HepG2 (cell line): Measurements from ENCODE around the gene UBE3B. TPM values are rescaled to one million over a fixed set of nuclear protein-coding genes. Genes with fewer than 3 reads are reported as not detected.

ENCODE experiments used
- FOXJ3 ChIP-seq: sonication (generic); formaldehyde crosslinking; IDR thresholded peaks from 2 replicates; pipeline ENCODE4 v1.4.0; 2020; ENCODE audit warnings: missing genetic modification reagents, mild to moderate bottlenecking, borderline replicate concordance
- HMG20A ChIP-seq: IDR thresholded peaks from 2 replicates; pipeline ENCODE4 v1.6.1; 2016; ENCODE audit warnings: borderline replicate concordance
- HNF4A ChIP-seq: sonication (generic); formaldehyde crosslinking; IDR thresholded peaks from 2 replicates; pipeline ENCODE4 v1.4.0; 2020; ENCODE audit warnings: missing genetic modification reagents
- ISX ChIP-seq: sonication (generic); formaldehyde crosslinking; conservative IDR thresholded peaks from 2 replicates; pipeline ENCODE4 v1.5.0; 2020; ENCODE audit warnings: missing genetic modification reagents
- JDP2 ChIP-seq: sonication (generic); formaldehyde crosslinking; IDR thresholded peaks from 2 replicates; pipeline ENCODE4 v1.8.1; 2022; ENCODE audit warnings: missing genetic modification reagents, borderline replicate concordance
- MEIS2 ChIP-seq: sonication (generic); formaldehyde crosslinking; IDR thresholded peaks from 2 replicates; pipeline ENCODE4 v1.9.0; 2021; ENCODE audit warnings: mild to moderate bottlenecking, missing genetic modification reagents
- NFE2L1 ChIP-seq: sonication (generic); formaldehyde crosslinking; IDR thresholded peaks from 2 replicates; pipeline ENCODE4 v1.4.0; 2020; ENCODE audit warnings: missing genetic modification reagents, mild to moderate bottlenecking, borderline replicate concordance
- RBM22 ChIP-seq: fragments of 200-400 bp; formaldehyde crosslinking; optimal IDR thresholded peaks from 2 replicates; pipeline ENCODE3; 2017; ENCODE audit warnings: mild to moderate bottlenecking, low read length, moderate library complexity
- RELA ChIP-seq: sonication (generic); formaldehyde crosslinking; IDR thresholded peaks from 2 replicates; pipeline ENCODE4 v1.4.0; 2020; ENCODE audit warnings: missing genetic modification reagents
- SMC3 ChIP-seq: IDR thresholded peaks from 2 replicates; pipeline ENCODE4 v1.6.1; 2011; ENCODE audit warnings: low read length, improper control_type of control experiment
- TBX2 ChIP-seq: sonication (generic); formaldehyde crosslinking; IDR thresholded peaks from 2 replicates; pipeline ENCODE4 v1.5.0; 2020; ENCODE audit warnings: missing genetic modification reagents, mild to moderate bottlenecking, borderline replicate concordance
- ZBTB3 ChIP-seq: sonication (generic); formaldehyde crosslinking; IDR thresholded peaks from 2 replicates; pipeline ENCODE4 v1.4.0; 2020; ENCODE audit warnings: low read depth, mild to moderate bottlenecking, moderate library complexity, missing genetic modification reagents, borderline replicate concordance
- ZEB1 ChIP-seq: IDR thresholded peaks from 2 replicates; pipeline ENCODE4 v1.6.1; 2012; ENCODE audit warnings: mild to moderate bottlenecking, low read depth, inconsistent platforms; ENCODE audit not compliant: insufficient replicate concordance
- ZNF121 ChIP-seq: sonication (generic); formaldehyde crosslinking; IDR thresholded peaks from 2 replicates; pipeline ENCODE4 v1.5.0; 2020; ENCODE audit warnings: mild to moderate bottlenecking, missing genetic modification reagents
- ZNF225 ChIP-seq: sonication (generic); formaldehyde crosslinking; IDR thresholded peaks from 2 replicates; pipeline ENCODE4 v1.4.0; 2020; ENCODE audit warnings: mild to moderate bottlenecking, missing genetic modification reagents
- ZNF234 ChIP-seq: sonication (generic); formaldehyde crosslinking; conservative IDR thresholded peaks from 2 replicates; pipeline ENCODE4 v1.5.1; 2020; ENCODE audit warnings: mild to moderate bottlenecking, missing genetic modification reagents
- ZNF367 ChIP-seq: sonication (generic); formaldehyde crosslinking; IDR thresholded peaks from 2 replicates; pipeline ENCODE4 v1.4.0; 2020; ENCODE audit warnings: missing genetic modification reagents, borderline replicate concordance
- ZNF382 ChIP-seq: sonication (generic); formaldehyde crosslinking; IDR thresholded peaks from 2 replicates; pipeline ENCODE4 v1.5.0; 2020; ENCODE audit warnings: missing genetic modification reagents, mild to moderate bottlenecking, borderline replicate concordance
- ZNF530 ChIP-seq: sonication (generic); formaldehyde crosslinking; IDR thresholded peaks from 2 replicates; pipeline ENCODE4 v1.5.0; 2020; ENCODE audit warnings: low read depth, mild to moderate bottlenecking, missing genetic modification reagents
- ZNF83 ChIP-seq: sonication (generic); formaldehyde crosslinking; IDR thresholded peaks from 2 replicates; pipeline ENCODE4 v1.4.0; 2020; ENCODE audit warnings: missing genetic modification reagents, mild to moderate bottlenecking, borderline replicate concordance
- polyA plus RNA-seq, 8 experiments: library from polyadenylated mRNA; depleted of rRNA in 3 of 8; stranded (reverse) in 7 of 8; unstranded in 1 of 8; fragments of >200 nt; fragmentation: Illumina TruSeq in 4 of 8; extraction: Trizol in 4 of 8; gene quantifications; 2 replicates each; pipeline versions ENCODE4 v1.2.1 to v1.2.3, GENCODE V29; 2011 to 2016; ENCODE audit warnings: low read depth in 4 of 8, missing spikeins in 1 of 8, mixed read lengths in 1 of 8; ENCODE audit not compliant: insufficient read depth in 1 of 8
- total RNA-seq, 5 experiments: library from RNA; depleted of rRNA; stranded (reverse); fragments of >200 nt; fragmentation: Illumina TruSeq; extraction: Trizol; gene quantifications; 2 replicates each; pipeline ENCODE4 v1.2.3, GENCODE V29; 2016; ENCODE audit warnings: low read depth in 1 of 5
- TF ChIP-seq, protein P1 (sequence below): sonication (generic); formaldehyde crosslinking; IDR thresholded peaks from 2 replicates; pipeline ENCODE4 v1.8.0; 2023; ENCODE audit warnings: mild to moderate bottlenecking, missing genetic modification reagents
- TF ChIP-seq, protein P2 (sequence below): sonication (generic); formaldehyde crosslinking; IDR thresholded peaks from 2 replicates; pipeline ENCODE4 v1.4.0; 2020; ENCODE audit warnings: mild to moderate bottlenecking, missing genetic modification reagents
- TF ChIP-seq, protein P3 (sequence below): IDR thresholded peaks from 2 replicates; pipeline ENCODE4 v1.6.1; 2018; ENCODE audit warnings: missing genetic modification reagents

UBE3B gene
- total and polyA plus RNA-seq, 2 of the 13 experiments (the other 11 are each of a cell fraction or from before 2014, with no cell fraction given), result 22.7 to 25.3 TPM

- TF ChIP-seq FOXJ3 (CRISPR knock-in tag) (peak; percentile 60; the same call in 1 of the 2 replicates), ZNF367 (CRISPR knock-in tag) (peak; percentile 24; the same call in 1 of the 2 replicates), NFE2L1 (CRISPR knock-in tag) (no peak), ZNF382 (CRISPR knock-in tag) (no peak), RBM22 (no peak), HMG20A (CRISPR knock-in tag) (no peak), ZNF121 (CRISPR knock-in tag) (peak; percentile 20; the same call in 1 of the 2 replicates), ZNF530 (no peak), HNF4A (CRISPR knock-in tag) (0 out of 2 replicates have a peak, but pooled peaks have one; percentile 4), JDP2 (no peak; the same call in 1 of the 2 replicates), RELA (CRISPR knock-in tag) (no peak), ZNF225 (CRISPR knock-in tag) (peak; percentile 44; the same call in 1 of the 2 replicates), ZNF234 (no peak), ZEB1 (no peak), ISX (CRISPR knock-in tag) (no peak; the same call in 1 of the 2 replicates), TBX2 (CRISPR knock-in tag) (peak; percentile 82), SMC3 (no peak), ZNF83 (no peak), ZBTB3 (CRISPR knock-in tag) (no peak), MEIS2 (CRISPR knock-in tag) (no peak)
- TF ChIP-seq, protein P1, sequence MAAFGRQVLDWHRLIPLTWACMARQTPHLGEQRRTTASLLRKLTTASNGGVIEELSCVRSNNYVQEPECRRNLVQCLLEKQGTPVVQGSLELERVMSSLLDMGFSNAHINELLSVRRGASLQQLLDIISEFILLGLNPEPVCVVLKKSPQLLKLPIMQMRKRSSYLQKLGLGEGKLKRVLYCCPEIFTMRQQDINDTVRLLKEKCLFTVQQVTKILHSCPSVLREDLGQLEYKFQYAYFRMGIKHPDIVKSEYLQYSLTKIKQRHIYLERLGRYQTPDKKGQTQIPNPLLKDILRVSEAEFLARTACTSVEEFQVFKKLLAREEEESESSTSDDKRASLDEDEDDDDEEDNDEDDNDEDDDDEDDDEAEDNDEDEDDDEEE (CRISPR knock-in tag), result no peak
- TF ChIP-seq, protein P2, sequence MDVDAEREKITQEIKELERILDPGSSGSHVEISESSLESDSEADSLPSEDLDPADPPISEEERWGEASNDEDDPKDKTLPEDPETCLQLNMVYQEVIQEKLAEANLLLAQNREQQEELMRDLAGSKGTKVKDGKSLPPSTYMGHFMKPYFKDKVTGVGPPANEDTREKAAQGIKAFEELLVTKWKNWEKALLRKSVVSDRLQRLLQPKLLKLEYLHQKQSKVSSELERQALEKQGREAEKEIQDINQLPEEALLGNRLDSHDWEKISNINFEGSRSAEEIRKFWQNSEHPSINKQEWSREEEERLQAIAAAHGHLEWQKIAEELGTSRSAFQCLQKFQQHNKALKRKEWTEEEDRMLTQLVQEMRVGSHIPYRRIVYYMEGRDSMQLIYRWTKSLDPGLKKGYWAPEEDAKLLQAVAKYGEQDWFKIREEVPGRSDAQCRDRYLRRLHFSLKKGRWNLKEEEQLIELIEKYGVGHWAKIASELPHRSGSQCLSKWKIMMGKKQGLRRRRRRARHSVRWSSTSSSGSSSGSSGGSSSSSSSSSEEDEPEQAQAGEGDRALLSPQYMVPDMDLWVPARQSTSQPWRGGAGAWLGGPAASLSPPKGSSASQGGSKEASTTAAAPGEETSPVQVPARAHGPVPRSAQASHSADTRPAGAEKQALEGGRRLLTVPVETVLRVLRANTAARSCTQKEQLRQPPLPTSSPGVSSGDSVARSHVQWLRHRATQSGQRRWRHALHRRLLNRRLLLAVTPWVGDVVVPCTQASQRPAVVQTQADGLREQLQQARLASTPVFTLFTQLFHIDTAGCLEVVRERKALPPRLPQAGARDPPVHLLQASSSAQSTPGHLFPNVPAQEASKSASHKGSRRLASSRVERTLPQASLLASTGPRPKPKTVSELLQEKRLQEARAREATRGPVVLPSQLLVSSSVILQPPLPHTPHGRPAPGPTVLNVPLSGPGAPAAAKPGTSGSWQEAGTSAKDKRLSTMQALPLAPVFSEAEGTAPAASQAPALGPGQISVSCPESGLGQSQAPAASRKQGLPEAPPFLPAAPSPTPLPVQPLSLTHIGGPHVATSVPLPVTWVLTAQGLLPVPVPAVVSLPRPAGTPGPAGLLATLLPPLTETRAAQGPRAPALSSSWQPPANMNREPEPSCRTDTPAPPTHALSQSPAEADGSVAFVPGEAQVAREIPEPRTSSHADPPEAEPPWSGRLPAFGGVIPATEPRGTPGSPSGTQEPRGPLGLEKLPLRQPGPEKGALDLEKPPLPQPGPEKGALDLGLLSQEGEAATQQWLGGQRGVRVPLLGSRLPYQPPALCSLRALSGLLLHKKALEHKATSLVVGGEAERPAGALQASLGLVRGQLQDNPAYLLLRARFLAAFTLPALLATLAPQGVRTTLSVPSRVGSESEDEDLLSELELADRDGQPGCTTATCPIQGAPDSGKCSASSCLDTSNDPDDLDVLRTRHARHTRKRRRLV (CRISPR knock-in tag), result peak; percentile 93
- TF ChIP-seq, protein P3, sequence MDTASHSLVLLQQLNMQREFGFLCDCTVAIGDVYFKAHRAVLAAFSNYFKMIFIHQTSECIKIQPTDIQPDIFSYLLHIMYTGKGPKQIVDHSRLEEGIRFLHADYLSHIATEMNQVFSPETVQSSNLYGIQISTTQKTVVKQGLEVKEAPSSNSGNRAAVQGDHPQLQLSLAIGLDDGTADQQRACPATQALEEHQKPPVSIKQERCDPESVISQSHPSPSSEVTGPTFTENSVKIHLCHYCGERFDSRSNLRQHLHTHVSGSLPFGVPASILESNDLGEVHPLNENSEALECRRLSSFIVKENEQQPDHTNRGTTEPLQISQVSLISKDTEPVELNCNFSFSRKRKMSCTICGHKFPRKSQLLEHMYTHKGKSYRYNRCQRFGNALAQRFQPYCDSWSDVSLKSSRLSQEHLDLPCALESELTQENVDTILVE (CRISPR knock-in tag), result no peak
Measured at GRCh38 chr12:109477185-109477962, at the start of gene UBE3B, which contains the start of gene KCTD10 (continued).
